GM18505 (cell line): ENCODE results near the gene MORN5.

Source experiments
- ATAC-seq: cut with Tn5 transposase; IDR thresholded peaks from one replicate; pipeline ENCODE4 v1.9.1; 2021; ENCODE audit not compliant: unreplicated experiment
- POLR2A ChIP-seq: IDR thresholded peaks from 4 replicates; pipeline ENCODE4 v1.6.1; 2011; ENCODE audit warnings: borderline replicate concordance; ENCODE audit not compliant: insufficient read depth, insufficient read length; ENCODE audit errors: extremely low read depth

Gene MORN5

DNA sequence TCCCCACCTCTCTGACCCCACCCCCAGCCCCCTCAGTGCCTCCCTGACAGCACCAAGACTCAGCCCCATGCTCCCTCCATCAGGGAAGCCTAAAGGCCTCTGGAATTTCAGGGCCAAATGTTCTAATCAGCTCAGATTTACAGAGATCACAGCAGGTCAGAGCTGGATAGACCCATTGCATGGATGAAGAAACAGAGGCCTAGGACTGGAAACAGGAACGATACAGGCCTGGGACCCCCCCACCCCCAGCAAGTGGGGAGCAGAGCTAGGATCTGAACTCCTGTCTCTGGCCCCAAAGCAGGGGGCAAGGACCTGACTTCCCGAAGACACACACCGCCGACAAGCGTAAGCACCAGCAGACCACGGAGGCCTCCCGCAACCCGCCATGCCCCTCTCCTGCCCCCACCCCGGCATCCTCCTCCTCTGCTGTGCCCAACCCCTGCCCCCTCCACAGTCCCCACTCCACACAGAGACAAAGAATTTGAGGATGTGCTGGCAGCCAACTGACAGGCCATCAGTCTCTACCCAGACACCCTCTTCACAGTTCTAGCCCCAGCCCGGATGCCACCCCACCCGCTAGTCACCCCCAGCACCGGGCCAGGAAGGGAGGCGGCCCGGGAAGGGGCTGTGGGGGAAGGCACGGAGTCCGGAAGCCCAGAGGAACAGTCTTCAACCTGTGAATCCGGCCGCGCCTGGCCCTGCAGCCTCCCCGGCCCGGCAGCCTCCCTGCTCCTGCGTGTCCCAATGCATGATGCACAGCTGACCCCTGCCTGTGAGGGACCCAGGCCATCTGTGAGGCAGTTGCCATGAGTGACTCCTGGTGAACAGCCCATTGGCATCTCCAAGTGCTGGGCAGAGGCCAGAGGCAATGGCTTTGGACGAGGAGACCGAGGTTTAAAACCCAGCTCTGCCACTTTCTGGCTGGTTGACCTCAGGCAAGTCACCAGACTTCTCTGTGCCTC lies 31.4 kb upstream of the MORN5 start:
- no peak for ATAC-seq
- no peak for TF ChIP-seq POLR2A

GRCh38 chr9:122128969-122129343 lies 30.8 kb upstream of the MORN5 start:
- no peak for ATAC-seq

GRCh38 chr9:122129969-122130368 lies 29.7 kb upstream of the MORN5 start:
- TF ChIP-seq POLR2A = no peak
- ATAC-seq = no peak

More at GRCh38 chr9:122128969-122129343, 30.8 kb upstream of the MORN5 start:
- no peak for TF ChIP-seq POLR2A

- no peak for ATAC-seq
- TF ChIP-seq POLR2A = no peak
These were observed 28.9 kb upstream of the MORN5 start for GRCh38 chr9:122130837-122131236.

DNA sequence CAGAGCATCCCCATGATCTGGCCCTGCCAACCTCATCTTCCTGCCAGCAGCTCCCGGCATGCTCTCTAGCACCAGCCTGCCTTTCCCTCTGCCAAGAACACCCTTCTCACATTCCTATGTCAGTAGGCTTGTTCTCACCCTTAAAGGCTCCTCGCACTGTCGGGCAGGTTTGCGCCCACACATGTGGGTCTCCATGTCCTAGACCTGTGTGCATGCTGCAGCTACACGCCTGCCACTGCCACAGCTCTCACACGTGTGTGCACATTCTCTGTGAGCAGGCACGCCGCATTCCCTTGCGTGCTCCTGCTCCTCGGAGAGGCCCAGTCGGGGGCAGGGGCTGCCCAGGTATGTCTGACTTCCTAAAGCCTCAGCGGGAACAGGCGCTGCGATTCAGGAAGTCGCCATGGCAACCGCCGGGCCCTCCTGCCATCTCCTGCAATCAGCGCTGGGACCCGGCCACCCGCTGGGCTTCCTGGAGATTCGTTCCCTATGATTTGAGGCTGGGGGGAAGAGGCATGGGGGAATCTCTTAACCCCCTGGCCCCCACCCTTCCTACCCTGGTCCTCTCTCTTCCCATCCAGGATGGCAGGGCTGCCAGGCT lies 28.2 kb upstream of the MORN5 start:
- no peak for ATAC-seq
- no peak for TF ChIP-seq POLR2A

- no peak for TF ChIP-seq POLR2A
- ATAC-seq = no peak
These were observed 27.2 kb upstream of the MORN5 start for GRCh38 chr9:122132539-122132938.

GRCh38 chr9:122133263-122133983 lies 26.3 kb upstream of the MORN5 start:
- no peak for ATAC-seq
- TF ChIP-seq POLR2A = no peak

DNA sequence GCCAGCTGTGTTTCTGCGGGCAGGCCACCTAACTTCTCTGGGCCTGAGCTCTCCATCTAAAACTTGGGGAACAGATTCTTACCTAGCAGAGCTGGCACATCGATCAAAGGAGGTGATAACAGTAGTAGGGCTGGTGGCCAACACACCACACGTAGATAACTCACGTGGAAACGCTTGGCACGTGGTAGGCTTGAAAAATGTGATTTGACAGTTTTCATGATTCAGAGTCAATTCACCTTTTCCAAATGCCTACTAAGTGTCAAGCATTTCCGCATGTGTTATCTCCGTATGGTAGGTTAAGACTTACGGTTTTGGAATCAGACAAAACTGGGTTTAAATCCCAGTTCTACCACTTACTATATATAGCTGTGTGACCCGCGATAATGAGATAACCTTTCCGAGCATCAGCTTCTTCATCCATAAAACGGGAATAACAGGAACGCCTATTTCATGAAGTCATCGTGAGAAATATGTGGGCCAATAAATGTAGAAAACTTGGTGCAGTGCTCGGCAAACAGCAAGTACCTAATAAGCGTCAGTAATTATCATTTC lies 25.6 kb upstream of the MORN5 start:
- no peak for TF ChIP-seq POLR2A
- ATAC-seq = no peak

DNA sequence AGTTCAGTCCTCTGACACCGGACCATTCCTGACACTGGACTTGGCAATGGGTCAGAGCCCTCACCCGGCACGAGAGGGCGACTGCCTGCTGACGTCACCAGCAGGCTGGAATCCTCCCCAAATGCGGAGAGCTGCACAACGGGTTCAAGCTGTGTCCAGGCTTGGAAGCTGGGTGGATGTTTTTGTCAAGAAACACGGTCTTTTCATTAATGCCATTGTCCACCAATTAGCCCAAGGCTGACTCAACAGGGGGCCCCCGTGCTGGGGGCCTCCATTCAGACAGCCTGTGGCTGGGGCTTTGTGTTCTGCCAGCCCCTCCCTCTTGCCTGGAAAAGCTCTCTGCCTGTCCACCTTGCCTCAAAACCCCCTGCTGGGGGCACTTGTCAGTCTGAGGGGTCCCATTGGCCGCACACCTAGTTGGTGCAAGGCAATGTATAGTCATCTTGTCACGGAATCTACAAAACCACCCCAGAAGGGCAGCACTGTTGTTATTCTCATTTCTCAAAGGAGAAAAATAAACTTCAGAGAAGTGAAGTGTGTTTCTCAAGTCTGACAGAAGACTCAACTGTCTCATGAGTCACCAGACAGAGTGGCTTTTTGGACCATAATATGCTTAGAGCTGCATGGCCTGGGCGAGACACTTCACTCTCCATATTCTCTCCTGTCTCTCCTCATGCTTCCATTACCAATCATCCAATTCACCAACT lies 24.7 kb upstream of the MORN5 start:
- ATAC-seq = no peak
- no peak for TF ChIP-seq POLR2A

- no peak for ATAC-seq
- TF ChIP-seq POLR2A = no peak
These were observed 24.2 kb upstream of the MORN5 start for GRCh38 chr9:122135529-122135859.

- ATAC-seq = no peak
- no peak for TF ChIP-seq POLR2A
These were observed 21.0 kb upstream of the MORN5 start for GRCh38 chr9:122138560-122139268.
